Adrenal gland (tissue), 12 donors: ENCODE data around the gene HOXD10. TPM values are rescaled to one million over a fixed set of nuclear protein-coding genes. Genes with fewer than 3 reads are reported as not detected.

ENCODE experiments used
- DNase-seq, 7 donors: peaks; one replicate each; pipeline ENCODE4 v3.0.0-alpha.2; 2019 to 2020
- H3K27ac ChIP-seq, 5 donors: fragments of 200-600 bp; sonication (generic) in 4 of 5; 1 replicate in 3 of 5; 2 replicates in 2 of 5; pipeline versions ENCODE4 v1.5.1 to v1.8.0; 2016 to 2020; ENCODE audit warnings: mild to moderate bottlenecking in 1 of 5
- H3K27me3 ChIP-seq: fragments of 200-600 bp; 2 replicates; pipeline ENCODE4 v1.8.0; 2021
- H3K36me3 ChIP-seq, 2 donors: fragments of 200-600 bp; replicated peaks in 1 of 2; 1 replicate in 1 of 2; 2 replicates in 1 of 2; pipeline versions ENCODE4 v1.5.1 to v1.8.0; 2018 to 2022
- H3K4me1 ChIP-seq, 2 donors: fragments of 200-600 bp; replicated peaks in 1 of 2; 1 replicate in 1 of 2; 2 replicates in 1 of 2; pipeline versions ENCODE4 v1.5.1 to v1.8.0; 2018 to 2021
- H3K4me3 ChIP-seq, 4 donors: fragments of 200-600 bp; sonication (generic) in 3 of 4; one replicate each; pipeline ENCODE4 v1.5.1; 2016 to 2018
- H3K9me3 ChIP-seq, 3 donors: fragments of 200-600 bp; sonication (generic) in 1 of 3; replicated peaks in 1 of 3; 1 replicate in 2 of 3; 2 replicates in 1 of 3; pipeline versions ENCODE4 v1.5.1 to v1.8.0; 2016 to 2021
- POLR2A ChIP-seq, 2 donors: fragments of 450-650 bp; IDR thresholded peaks; one replicate each; pipeline ENCODE4 v1.6.1; 2017; ENCODE audit warnings: antibody characterized with exemption in 2 of 2, mild to moderate bottlenecking in 2 of 2, moderate library complexity in 1 of 2
- WGBS, 4 donors: extraction: QIAGEN DNeasy Blood & Tissue Kit in 2 of 4; methylation state at CpG; one replicate each; pipeline versions ENCODE4 v1.1.5 to v1.1.7; 2013 to 2017; 5-methylcytosine and 5-hydroxymethylcytosine counted together
- intact Hi-C, 2 donors: fragments of 100-400 bp; cut with DNase I; formaldehyde crosslinking; loops; one replicate each; pipeline versions ENCODE4 v1.14.1 to v1.15.0; 2022 to 2023
- polyA plus RNA-seq, 3 donors: library from polyadenylated mRNA; stranded (reverse); fragments of 200-250 nt in 2 of 3; fragments of 350-450 nt in 1 of 3; fragmentation: Illumina TruSeq in 1 of 3; extraction: RNeasy Lipid Tissue Mini Kit (QIAGEN cat#74804) in 1 of 3; gene quantifications; one replicate each; pipeline ENCODE4 v1.2.3, GENCODE V29; 2013 to 2014
- total RNA-seq, 9 donors: library from RNA; depleted of rRNA in 4 of 9; stranded (reverse); fragments of >200 nt in 4 of 9; fragments of 120-200 nt in 1 of 9; fragmentation: NEBNext Ultra II Directional in 1 of 9; extraction: Animal tissue kit (Norgen Biotek cat#: 25700) in 1 of 9; gene quantifications; one replicate each; pipeline versions ENCODE4 v1.1.0 to v1.2.4, GENCODE V29; 2013 to 2023
- TF ChIP-seq, protein P1 (sequence below), 6 experiments: fragments of 450-650 bp in 4 of 6; fragments of 200-600 bp in 2 of 6; sonication (generic) in 1 of 6; IDR thresholded peaks; 1 replicate in 5 of 6; 2 replicates in 1 of 6; pipeline versions ENCODE4 v1.5.1 to v1.8.0; 2016 to 2021; ENCODE audit warnings: antibody characterized with exemption in 6 of 6, mild to moderate bottlenecking in 2 of 6, moderate library complexity in 1 of 6
- donor health status: healthy with polysubstance abuse.
- donor health status: Bipolar disorder and iron deficiency.
- donor health status: DM: yes; HTN: yes; CAD: no.
- donor health status: DM: no; HTN: no; CAD: no.
- donor health status: DM: no; HTN: no; CAD: no.
- donor health status: DM: yes; HTN: yes; CAD: no.

Gene HOXD10
- total and polyA plus RNA-seq, 12 donors: 0.11 to 0.33 (median 0.18) TPM; not detected in 8

DNA sequence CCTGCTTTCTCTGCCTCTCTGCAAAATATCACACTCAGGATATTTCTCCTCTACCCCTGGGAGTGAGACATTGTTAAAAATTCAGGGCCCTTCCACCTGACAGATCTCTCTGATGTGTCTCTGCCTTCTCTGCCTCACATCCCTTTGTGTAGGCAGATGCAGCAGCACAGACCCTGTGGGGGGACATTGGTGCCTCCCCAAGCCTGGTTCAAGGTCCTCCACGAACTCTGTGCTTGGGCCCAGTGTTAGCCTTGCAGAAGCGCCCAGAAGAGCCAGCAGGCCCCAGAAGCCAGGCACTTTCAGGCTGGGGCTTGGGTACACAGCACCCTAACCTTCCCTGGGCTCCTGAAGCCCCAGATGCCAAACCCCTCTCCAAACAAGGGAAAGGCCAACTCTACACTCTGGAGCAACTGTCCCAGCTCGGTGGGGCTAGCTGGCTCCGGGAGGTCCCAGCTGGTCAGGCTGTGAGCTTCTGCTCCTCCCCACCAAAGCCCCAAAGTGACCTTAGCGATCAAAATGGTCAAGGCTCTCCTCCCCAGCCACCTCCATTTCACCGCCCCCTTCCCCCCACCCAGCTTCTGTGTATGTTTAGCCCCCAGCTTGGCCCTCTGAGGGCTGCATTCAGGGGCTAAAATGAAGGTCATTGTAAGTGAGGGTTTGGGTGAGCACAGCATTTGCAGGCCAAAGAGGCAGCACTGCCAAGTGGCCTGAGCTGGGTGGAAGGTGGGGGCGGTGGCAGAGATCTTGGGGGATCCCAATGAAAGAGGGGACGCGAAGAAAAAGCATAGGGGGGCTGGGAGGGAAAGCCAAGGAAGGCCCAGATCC lies 8.6 kb downstream of the HOXD10 start:
- intact Hi-C loops: loop anchor here (5.0 to 10.0 kb wide), 6 partner anchors 332 to 1027 kb away; no protein-coding TSS in a partner anchor
- 67 to 84% (median 76%) methylated on average over 7 to 9 of the region's 9 CpGs for WGBS, 4 donors
- H3K27me3 ChIP-seq: peaks cover 12% of the 10 kb centered on the region

DNA sequence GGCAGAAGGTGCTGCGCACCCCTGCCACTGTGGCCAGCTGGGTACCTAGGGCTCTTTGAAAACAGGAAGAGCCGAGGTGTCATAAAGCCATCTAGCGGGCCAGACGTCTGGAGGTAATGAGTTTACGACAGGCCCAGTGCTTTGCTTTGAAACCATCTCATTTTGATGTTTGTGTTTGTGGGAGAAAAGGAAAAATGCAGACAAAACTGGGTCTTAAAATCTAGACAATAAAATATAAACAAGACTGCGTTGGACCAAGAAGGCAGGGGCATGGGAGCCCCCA lies 9.1 kb downstream of the HOXD10 start:
- H3K4me3 ChIP-seq: no peak overlapping the region
- H3K9me3 ChIP-seq: no peaks in the 10 kb centered on the region
- H3K4me1 ChIP-seq: peaks cover 0 to 17% of the 10 kb centered on the region in 2 donors
- H3K27me3 ChIP-seq: peaks cover 9% of the 10 kb centered on the region
- 73 to 81% (median 74%) methylated on average over 6 of the region's 6 CpGs for WGBS, 4 donors
- no peaks in the 10 kb centered on the region for H3K36me3 ChIP-seq
- no peak overlapping the region for H3K27ac ChIP-seq
- peak in 1 of 7 donors; percentile 14 for DNase-seq
- intact Hi-C loops: loop anchor here (5.0 to 10.0 kb wide), 6 partner anchors 332 to 1027 kb away; no protein-coding TSS in a partner anchor
- TF ChIP-seq, protein P1, sequence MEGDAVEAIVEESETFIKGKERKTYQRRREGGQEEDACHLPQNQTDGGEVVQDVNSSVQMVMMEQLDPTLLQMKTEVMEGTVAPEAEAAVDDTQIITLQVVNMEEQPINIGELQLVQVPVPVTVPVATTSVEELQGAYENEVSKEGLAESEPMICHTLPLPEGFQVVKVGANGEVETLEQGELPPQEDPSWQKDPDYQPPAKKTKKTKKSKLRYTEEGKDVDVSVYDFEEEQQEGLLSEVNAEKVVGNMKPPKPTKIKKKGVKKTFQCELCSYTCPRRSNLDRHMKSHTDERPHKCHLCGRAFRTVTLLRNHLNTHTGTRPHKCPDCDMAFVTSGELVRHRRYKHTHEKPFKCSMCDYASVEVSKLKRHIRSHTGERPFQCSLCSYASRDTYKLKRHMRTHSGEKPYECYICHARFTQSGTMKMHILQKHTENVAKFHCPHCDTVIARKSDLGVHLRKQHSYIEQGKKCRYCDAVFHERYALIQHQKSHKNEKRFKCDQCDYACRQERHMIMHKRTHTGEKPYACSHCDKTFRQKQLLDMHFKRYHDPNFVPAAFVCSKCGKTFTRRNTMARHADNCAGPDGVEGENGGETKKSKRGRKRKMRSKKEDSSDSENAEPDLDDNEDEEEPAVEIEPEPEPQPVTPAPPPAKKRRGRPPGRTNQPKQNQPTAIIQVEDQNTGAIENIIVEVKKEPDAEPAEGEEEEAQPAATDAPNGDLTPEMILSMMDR (IDR thresholded peaks at IDR 0.05): no peak
- no peak for TF ChIP-seq POLR2A (IDR thresholded peaks at IDR 0.05)

More for the DNA sequence above, 8.6 kb downstream of the HOXD10 start:
- TF ChIP-seq, protein P1 (IDR thresholded peaks at IDR 0.05): no peak
- TF ChIP-seq POLR2A (IDR thresholded peaks at IDR 0.05): no peak
- H3K36me3 ChIP-seq: no peaks in the 10 kb centered on the region
- H3K4me3 ChIP-seq: no peak overlapping the region
- no peaks in the 10 kb centered on the region for H3K9me3 ChIP-seq
- H3K4me1 ChIP-seq: peaks cover 0 to 17% of the 10 kb centered on the region in 2 donors
- DNase-seq: no peak
- H3K27ac ChIP-seq: peak overlapping the region in 1 of 5 donors; percentile 9

DNA sequence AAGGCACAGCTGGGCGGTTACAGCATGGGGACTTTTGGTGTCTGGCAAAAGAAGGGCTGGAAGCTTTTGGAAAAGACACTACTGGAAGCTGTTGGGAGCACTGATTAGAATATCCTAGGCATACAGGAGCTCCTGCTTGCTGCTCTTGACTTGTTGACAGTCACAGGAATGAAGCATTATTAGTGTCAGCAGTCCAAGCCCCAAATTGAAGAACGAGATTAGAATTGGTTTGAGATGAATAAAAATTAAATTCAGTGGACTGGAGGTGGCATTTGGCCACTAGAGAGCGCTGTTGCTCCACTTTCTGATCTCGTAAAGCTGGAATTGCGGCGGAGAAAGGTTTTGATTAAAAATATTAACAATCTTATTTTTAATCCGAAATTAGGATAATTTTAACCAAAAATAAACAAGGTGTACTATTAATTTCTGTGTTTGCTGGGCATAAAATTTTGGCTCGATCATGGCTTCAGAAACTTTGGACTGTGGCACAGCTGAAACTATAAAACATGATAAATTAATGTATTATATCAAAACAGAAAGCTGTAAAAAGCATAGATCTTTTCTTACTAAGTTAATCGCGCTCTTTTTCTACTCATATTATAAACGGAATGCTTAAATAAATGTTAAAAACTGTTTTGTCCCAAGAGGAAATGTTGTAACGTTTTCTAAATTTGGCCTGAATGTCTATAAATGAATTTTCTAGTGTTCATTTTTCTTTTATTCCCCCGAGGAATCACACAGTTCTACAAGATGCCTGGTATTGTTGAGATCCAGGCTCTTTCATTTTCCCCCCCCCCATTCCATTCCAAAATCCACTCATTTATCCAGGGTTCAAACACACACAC lies 10.6 kb downstream of the HOXD10 start:
- H3K4me3 ChIP-seq: peak overlapping the region in 1 of 4 donors; percentile 1
- 10 to 14% (median 12%) methylated on average over 13 of the region's 13 CpGs for WGBS, 4 donors
- no peak overlapping the region for H3K27ac ChIP-seq
- peaks cover 4 to 17% of the 10 kb centered on the region in 2 donors for H3K4me1 ChIP-seq
- H3K27me3 ChIP-seq: no peaks in the 10 kb centered on the region
- TF ChIP-seq, protein P1 (IDR thresholded peaks at IDR 0.05): peak; percentile 83 to 99 (median 91)
- no peak for TF ChIP-seq POLR2A (IDR thresholded peaks at IDR 0.05)
- DNase-seq: peak in 6 of 7 donors; percentile 74 to 91 (median 79)
- no peaks in the 10 kb centered on the region for H3K9me3 ChIP-seq
- H3K36me3 ChIP-seq: no peaks in the 10 kb centered on the region
- intact Hi-C loops: loop anchor here (5.0 to 10.0 kb wide), 6 partner anchors 330 to 1025 kb away; no protein-coding TSS in a partner anchor

DNA sequence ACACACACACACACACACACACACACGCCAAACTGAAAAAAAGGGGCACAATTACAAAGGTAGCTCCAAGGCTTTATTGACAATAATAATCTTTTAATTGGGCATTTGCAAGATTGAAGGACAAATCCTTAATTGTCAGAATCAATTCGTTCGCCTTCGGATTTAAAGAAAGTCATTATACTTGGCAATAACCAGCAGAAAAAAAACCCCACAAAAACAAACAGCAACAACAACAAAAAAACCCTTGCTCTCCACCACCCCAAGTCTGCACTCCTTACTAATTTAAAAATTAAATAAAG lies 11.1 kb downstream of the HOXD10 start:
- Histone ChIP-seq H3K4me3 (peak overlapping the region in 1 of 4 donors; percentile 2), H3K27ac (peak overlapping the region in 2 of 5 donors; percentile 89 to 97), H3K27me3 (no peaks in the 10 kb centered on the region), H3K4me1 (peaks cover 4 to 16% of the 10 kb centered on the region in 2 donors), H3K36me3 (no peaks in the 10 kb centered on the region), H3K9me3 (no peaks in the 10 kb centered on the region)
- WGBS, 4 donors: 51 to 74% (median 63%) methylated on average over 4 of the region's 4 CpGs
- no peak for DNase-seq
- TF ChIP-seq, protein P1 (IDR thresholded peaks at IDR 0.05): no peak
- TF ChIP-seq POLR2A (IDR thresholded peaks at IDR 0.05): no peak
- intact Hi-C loops: loop anchor here (5.0 to 10.0 kb wide), 6 partner anchors 330 to 1025 kb away; no protein-coding TSS in a partner anchor
